Neural progenitor cell (in vitro differentiated cells): Measurements from ENCODE around the gene CCDC177.

Source experiments
- CTCF ChIP-seq: fragments of 200-600 bp; sonication (generic); IDR thresholded peaks from 2 replicates; pipeline ENCODE4 v1.5.1; 2017; ENCODE audit warnings: antibody characterized with exemption, mild to moderate bottlenecking
- EZH2 ChIP-seq: fragments of 200-600 bp; sonication (generic); IDR thresholded peaks from 2 replicates; pipeline ENCODE4 v1.6.1; 2017; ENCODE audit warnings: antibody characterized with exemption, mild to moderate bottlenecking, moderate library complexity
- EZH2phosphoT487 ChIP-seq: fragments of 200-600 bp; sonication (generic); IDR thresholded peaks from 2 replicates; pipeline ENCODE4 v1.6.1; 2017; ENCODE audit warnings: antibody characterized with exemption

- no peak for TF ChIP-seq EZH2phosphoT487
- TF ChIP-seq EZH2, result no peak
- TF ChIP-seq CTCF, result no peak
Observed at GRCh38 chr14:69538766-69539165, 35.9 kb downstream of the CCDC177 start.
